Left lung (tissue), 10 donors: ENCODE data around the gene AP4B1. TPM values are rescaled to one million over a fixed set of nuclear protein-coding genes. Genes with fewer than 3 reads are reported as not detected.

Experiments
- ATAC-seq: fragments of 200-7000 bp; cut with Tn5 transposase; one replicate; pipeline ENCODE4 v1.9.1; 2020; ENCODE audit warnings: moderate library complexity
- DNase-seq, 4 donors: peaks; one replicate each; pipeline ENCODE4 v3.0.0-alpha.2; 2013 to 2020
- H3K27ac ChIP-seq, 2 donors: fragments of 200-600 bp; sonication (generic) in 1 of 2; one replicate each; pipeline versions ENCODE4 v1.5.0 to v1.8.0; 2020 to 2021
- H3K27me3 ChIP-seq, 2 donors: fragments of 200-600 bp; sonication (generic) in 1 of 2; one replicate each; pipeline versions ENCODE4 v1.5.0 to v1.8.0; 2020 to 2021
- H3K36me3 ChIP-seq, 2 donors: fragments of 200-600 bp; sonication (generic) in 1 of 2; one replicate each; pipeline versions ENCODE4 v1.5.0 to v1.8.0; 2020 to 2021
- H3K4me1 ChIP-seq, 2 donors: fragments of 200-600 bp; one replicate each; pipeline ENCODE4 v1.8.0; 2021
- H3K4me3 ChIP-seq, 2 donors: fragments of 200-600 bp; sonication (generic) in 1 of 2; one replicate each; pipeline versions ENCODE4 v1.5.0 to v1.8.0; 2020 to 2021; ENCODE audit warnings: mild to moderate bottlenecking in 1 of 2
- H3K9me3 ChIP-seq, 2 donors: fragments of 200-600 bp; sonication (generic) in 1 of 2; one replicate each; pipeline versions ENCODE4 v1.5.0 to v1.8.0; 2020 to 2021
- CTCF ChIP-seq, 2 donors: fragments of 200-600 bp; sonication (generic) in 1 of 2; IDR thresholded peaks; one replicate each; pipeline versions ENCODE4 v1.5.0 to v1.8.0; 2021; ENCODE audit warnings: antibody characterized with exemption in 2 of 2
- intact Hi-C, 2 donors: fragments of 100-400 bp; cut with DNase I; formaldehyde crosslinking; loops; one replicate each; pipeline versions ENCODE4 v1.11.2 to v1.14.2; 2022
- polyA plus RNA-seq, 6 donors: library from polyadenylated mRNA; unstranded; fragments of 120-200 nt; gene quantifications; one replicate each; pipeline ENCODE4 v1.2.1, GENCODE V29; 2013; ENCODE audit not compliant: insufficient read length in 6 of 6
- total RNA-seq, 2 donors: library from RNA; stranded (reverse); fragmentation: NEBNext Ultra II Directional; extraction: Animal tissue kit (Norgen Biotek cat#: 25700); gene quantifications; one replicate each; pipeline ENCODE4 v1.2.1, GENCODE V29; 2021
- donor health status: DM: no; HTN: yes; CAD: no.
- donor health status: DM: no; HTN: no; CAD: no.

The AP4B1 gene
- total and polyA plus RNA-seq, 8 donors = 15.4 to 65.1 (median 54.6) TPM

- Histone ChIP-seq H3K27me3 (no peaks in the 10 kb centered on the region), H3K36me3 (no peaks in the 10 kb centered on the region), H3K27ac (peak overlapping the region; percentile 29 to 54), H3K4me1 (peaks cover 26 to 47% of the 10 kb centered on the region in 2 donors), H3K9me3 (no peaks in the 10 kb centered on the region), H3K4me3 (no peak overlapping the region)
- intact Hi-C loops = no loop called here
- ATAC-seq (no peak), DNase-seq (no peak)
- TF ChIP-seq CTCF (IDR thresholded peaks at IDR 0.05) = no peak
These were observed 42.9 kb upstream of the AP4B1 start for GRCh38 chr1:113947388-113948107.

GRCh38 chr1:113946678-113947387 is 42.2 kb upstream of the AP4B1 start:
- DNase-seq (no peak), ATAC-seq (peak; percentile 44)
- Histone ChIP-seq H3K4me1 (peaks cover 26 to 51% of the 10 kb centered on the region in 2 donors), H3K27ac (peak overlapping the region; percentile 29 to 54), H3K36me3 (peaks cover 0 to 6% of the 10 kb centered on the region in 2 donors), H3K27me3 (no peaks in the 10 kb centered on the region), H3K4me3 (no peak overlapping the region), H3K9me3 (no peaks in the 10 kb centered on the region)
- no peak for TF ChIP-seq CTCF (IDR thresholded peaks at IDR 0.05)
- intact Hi-C loops = no loop called here

GRCh38 chr1:113946112-113946511 is 41.5 kb upstream of the AP4B1 start:
- TF ChIP-seq CTCF (IDR thresholded peaks at IDR 0.05) = no peak
- Histone ChIP-seq H3K27ac (peak overlapping the region in 1 of 2 donors; percentile 54), H3K4me1 (peaks cover 26 to 58% of the 10 kb centered on the region in 2 donors), H3K4me3 (no peak overlapping the region), H3K36me3 (peaks cover 0 to 13% of the 10 kb centered on the region in 2 donors), H3K9me3 (no peaks in the 10 kb centered on the region), H3K27me3 (no peaks in the 10 kb centered on the region)
- intact Hi-C loops = no loop called here
- DNase-seq = no peak
- ATAC-seq = no peak

GRCh38 chr1:113945329-113945728 is 40.7 kb upstream of the AP4B1 start:
- Histone ChIP-seq H3K4me3 (no peak overlapping the region), H3K27ac (no peak overlapping the region), H3K36me3 (peaks cover 0 to 21% of the 10 kb centered on the region in 2 donors), H3K9me3 (no peaks in the 10 kb centered on the region), H3K27me3 (no peaks in the 10 kb centered on the region), H3K4me1 (peaks cover 26 to 66% of the 10 kb centered on the region in 2 donors)
- ATAC-seq = no peak
- intact Hi-C loops = no loop called here
- no peak for DNase-seq
- no peak for TF ChIP-seq CTCF (IDR thresholded peaks at IDR 0.05)
